Lower lobe of right lung (tissue), 2 donors: ENCODE measurements around the gene FOXN1. TPM values are rescaled to one million over a fixed set of nuclear protein-coding genes. Genes with fewer than 3 reads are reported as not detected.

Source experiments
- ATAC-seq, 2 donors: fragments of 200-7000 bp; cut with Tn5 transposase; one replicate each; pipeline ENCODE4 v1.9.1; 2020 to 2022; ENCODE audit warnings: mild to moderate bottlenecking in 2 of 2, moderate library complexity in 2 of 2
- DNase-seq: peaks from one replicate; pipeline ENCODE4 v3.0.0-alpha.2; 2020
- H3K27ac ChIP-seq: fragments of 200-600 bp; one replicate; pipeline ENCODE4 v1.8.0; 2022
- H3K27me3 ChIP-seq: fragments of 200-600 bp; one replicate; pipeline ENCODE4 v1.8.0; 2022; ENCODE audit warnings: low read depth
- H3K36me3 ChIP-seq: fragments of 200-600 bp; one replicate; pipeline ENCODE4 v1.8.0; 2022; ENCODE audit warnings: mild to moderate bottlenecking
- H3K4me1 ChIP-seq: fragments of 200-600 bp; one replicate; pipeline ENCODE4 v1.8.0; 2022
- H3K4me3 ChIP-seq: fragments of 200-600 bp; one replicate; pipeline ENCODE4 v1.8.0; 2022; ENCODE audit warnings: mild to moderate bottlenecking
- H3K9me3 ChIP-seq: fragments of 200-600 bp; one replicate; pipeline ENCODE4 v1.8.0; 2022
- CTCF ChIP-seq: fragments of 200-600 bp; IDR thresholded peaks from one replicate; pipeline ENCODE4 v1.8.0; 2022; ENCODE audit warnings: antibody characterized with exemption, mild to moderate bottlenecking
- intact Hi-C: fragments of 100-400 bp; cut with DNase I; formaldehyde crosslinking; loops from one replicate; pipeline ENCODE4 v1.11.0; 2022
- total RNA-seq: library from RNA; stranded (reverse); fragmentation: NEBNext Ultra II Directional; extraction: Animal tissue kit (Norgen Biotek cat#: 25700); gene quantifications from one replicate; pipeline ENCODE4 v1.2.1, GENCODE V29; 2021
- donor health status: DM: no; HTN: yes; CAD: no; lungs with severe emphysema.

The FOXN1 gene
- total RNA-seq, 1 donor from 2014 or later, result 0.15 TPM

GRCh38 chr17:28514561-28515002 lies 8.4 kb downstream of the FOXN1 start:
- DNase-seq, result peak; percentile 22
- intact Hi-C loops, result no loop called here
- TF ChIP-seq CTCF, result no peak

GRCh38 chr17:28515518-28515917 lies 9.4 kb downstream of the FOXN1 start:
- H3K4me1 ChIP-seq, result no peaks in the 10 kb centered on the region
- no peaks in the 10 kb centered on the region for H3K9me3 ChIP-seq
- no peak for TF ChIP-seq CTCF
- H3K27me3 ChIP-seq, result peaks cover 4% of the 10 kb centered on the region
- ATAC-seq (peak in 1 of 2 donors; percentile 31), DNase-seq (no peak)
- no peak overlapping the region for H3K27ac ChIP-seq
- no peak overlapping the region for H3K4me3 ChIP-seq
- intact Hi-C loops, result no loop called here
- no peaks in the 10 kb centered on the region for H3K36me3 ChIP-seq

More at GRCh38 chr17:28514561-28515002, 8.4 kb downstream of the FOXN1 start:
- no peak for ATAC-seq
- H3K27me3 ChIP-seq, result peaks cover 9% of the 10 kb centered on the region
- no peak overlapping the region for H3K27ac ChIP-seq
- H3K4me3 ChIP-seq, result no peak overlapping the region
- no peaks in the 10 kb centered on the region for H3K4me1 ChIP-seq
- no peaks in the 10 kb centered on the region for H3K36me3 ChIP-seq
- no peaks in the 10 kb centered on the region for H3K9me3 ChIP-seq

GRCh38 chr17:28518132-28518531 lies 12.0 kb downstream of the FOXN1 start:
- no peaks in the 10 kb centered on the region for H3K27me3 ChIP-seq
- H3K36me3 ChIP-seq, result no peaks in the 10 kb centered on the region
- no peak overlapping the region for H3K27ac ChIP-seq
- no peaks in the 10 kb centered on the region for H3K4me1 ChIP-seq
- no peaks in the 10 kb centered on the region for H3K9me3 ChIP-seq
- ATAC-seq, result no peak
- peak; percentile 36 for DNase-seq
- intact Hi-C loops, result no loop called here
- H3K4me3 ChIP-seq, result no peak overlapping the region
- TF ChIP-seq CTCF, result no peak

- H3K4me1 ChIP-seq, result no peaks in the 10 kb centered on the region
- DNase-seq, result no peak
- TF ChIP-seq CTCF, result no peak
- H3K27me3 ChIP-seq, result no peaks in the 10 kb centered on the region
- no peaks in the 10 kb centered on the region for H3K36me3 ChIP-seq
- H3K9me3 ChIP-seq, result no peaks in the 10 kb centered on the region
- no peak overlapping the region for H3K4me3 ChIP-seq
- intact Hi-C loops, result no loop called here
- no peak for ATAC-seq
- H3K27ac ChIP-seq, result no peak overlapping the region
These were observed 12.4 kb downstream of the FOXN1 start for GRCh38 chr17:28518578-28518977.

GRCh38 chr17:28519236-28519635 lies 13.1 kb downstream of the FOXN1 start:
- H3K27me3 ChIP-seq, result no peaks in the 10 kb centered on the region
- intact Hi-C loops, result no loop called here
- DNase-seq, result no peak
- H3K27ac ChIP-seq, result no peak overlapping the region
- no peaks in the 10 kb centered on the region for H3K36me3 ChIP-seq
- H3K4me3 ChIP-seq, result no peak overlapping the region
- no peak for ATAC-seq
- no peaks in the 10 kb centered on the region for H3K4me1 ChIP-seq
- H3K9me3 ChIP-seq, result no peaks in the 10 kb centered on the region
- TF ChIP-seq CTCF, result no peak

- H3K36me3 ChIP-seq, result no peaks in the 10 kb centered on the region
- no peak for TF ChIP-seq CTCF
- no peak overlapping the region for H3K27ac ChIP-seq
- intact Hi-C loops, result no loop called here
- H3K4me3 ChIP-seq, result no peak overlapping the region
- ATAC-seq (no peak), DNase-seq (no peak)
- H3K4me1 ChIP-seq, result peaks cover 1% of the 10 kb centered on the region
- H3K27me3 ChIP-seq, result no peaks in the 10 kb centered on the region
- H3K9me3 ChIP-seq, result no peaks in the 10 kb centered on the region
These were observed 14.5 kb downstream of the FOXN1 start for GRCh38 chr17:28520687-28521086.
